ENCODE measurements around the gene MAP1LC3B2.

The MAP1LC3B2 gene

DNA sequence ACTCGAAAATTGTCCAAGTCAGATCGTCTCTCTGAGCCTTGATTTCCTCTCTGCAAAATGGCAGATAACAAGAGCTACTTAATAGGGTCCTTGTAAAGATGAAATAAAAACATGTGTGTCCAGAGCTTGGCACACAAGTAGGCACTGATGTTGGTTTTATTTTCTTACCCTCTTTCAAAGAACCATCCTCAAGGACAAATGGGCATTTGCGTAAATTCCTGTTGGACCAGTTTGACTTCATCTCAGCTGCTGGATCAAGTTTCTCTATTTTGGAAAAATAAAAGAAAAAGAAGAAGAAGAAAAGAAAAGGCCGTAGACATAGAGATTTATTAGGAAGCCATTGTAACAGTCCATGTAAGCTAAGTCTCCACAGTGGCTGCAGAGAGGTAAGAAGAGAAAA, 47.2 kb downstream of the MAP1LC3B2 start:
- Mint-ChIP-seq H3K9me3 (no peaks in the 10 kb centered on the region), H3K4me1 (peaks cover 14% of the 10 kb centered on the region), H3K36me3 (no peaks in the 10 kb centered on the region), H3K27ac (no peak overlapping the region), H3K27me3 (peaks cover 23% of the 10 kb centered on the region), H3K4me3 (no peak overlapping the region)
- ATAC-seq, result no peak

DNA sequence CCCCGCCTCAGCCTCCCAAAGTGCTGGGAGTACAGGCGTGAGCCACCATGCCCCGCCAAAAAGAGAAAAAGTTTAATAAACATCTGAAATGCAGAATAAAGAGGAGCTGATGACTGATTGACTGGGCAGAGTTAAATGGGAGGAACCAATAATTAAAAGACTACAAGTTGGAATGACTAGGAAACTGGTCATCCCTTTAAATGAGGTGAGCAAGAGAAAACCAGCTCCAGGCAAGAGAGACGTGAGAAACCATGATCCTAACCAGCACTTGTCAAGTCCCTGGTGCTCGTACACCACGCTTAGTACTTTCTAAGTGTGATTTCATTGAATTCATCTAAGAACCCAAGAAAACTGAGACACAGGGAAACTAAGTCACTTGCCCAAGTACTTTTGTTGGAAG, 47.9 kb downstream of the MAP1LC3B2 start:
- no peak overlapping the region for H3K4me3 Mint-ChIP-seq
- peaks cover 23% of the 10 kb centered on the region for H3K27me3 Mint-ChIP-seq
- no peaks in the 10 kb centered on the region for H3K9me3 Mint-ChIP-seq
- H3K4me1 Mint-ChIP-seq, result peaks cover 14% of the 10 kb centered on the region
- no peaks in the 10 kb centered on the region for H3K36me3 Mint-ChIP-seq
- no peak overlapping the region for H3K27ac Mint-ChIP-seq
- no peak for ATAC-seq

DNA sequence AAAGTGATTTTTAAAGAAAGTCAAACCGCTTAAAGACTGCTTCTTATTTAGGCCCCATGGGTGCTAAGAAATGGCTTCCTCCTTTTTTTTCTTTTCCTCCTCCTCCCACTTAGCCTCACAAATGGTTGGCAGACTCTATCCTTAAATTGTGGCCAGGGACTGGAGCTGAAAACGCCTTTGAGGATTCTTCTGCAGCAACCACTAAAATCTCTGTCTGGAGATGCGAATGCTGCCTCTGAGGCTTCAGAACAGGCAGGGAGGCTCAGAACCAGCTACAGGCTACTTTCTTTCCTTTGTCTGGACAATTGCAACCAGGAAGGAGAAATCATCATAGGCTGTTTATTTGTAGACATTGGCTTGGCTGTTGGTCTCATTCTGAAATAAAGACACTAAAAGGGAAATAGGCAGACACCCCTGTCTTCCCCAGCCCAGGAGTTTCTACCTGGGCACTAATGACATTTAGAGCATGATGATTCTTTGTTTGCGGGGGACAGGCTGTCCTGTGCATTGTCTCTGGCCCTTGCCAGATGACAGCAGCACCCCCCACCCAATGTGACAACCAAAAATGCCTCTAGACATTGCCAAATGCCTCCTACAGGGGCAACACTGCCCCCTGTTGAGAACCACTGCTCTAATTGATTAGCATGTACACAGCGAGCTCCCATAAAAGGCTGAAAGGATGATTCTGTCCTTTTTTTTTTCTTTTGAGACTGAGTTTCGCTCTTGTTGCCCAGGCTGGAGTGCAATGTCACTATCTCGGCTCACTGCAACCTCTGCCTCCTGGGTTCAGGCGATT, 50.3 kb downstream of the MAP1LC3B2 start:
- Mint-ChIP-seq H3K4me1 (peaks cover 14% of the 10 kb centered on the region), H3K9me3 (no peaks in the 10 kb centered on the region), H3K27ac (no peak overlapping the region), H3K36me3 (no peaks in the 10 kb centered on the region), H3K27me3 (peaks cover 20% of the 10 kb centered on the region), H3K4me3 (no peak overlapping the region)
- no peak for ATAC-seq

DNA sequence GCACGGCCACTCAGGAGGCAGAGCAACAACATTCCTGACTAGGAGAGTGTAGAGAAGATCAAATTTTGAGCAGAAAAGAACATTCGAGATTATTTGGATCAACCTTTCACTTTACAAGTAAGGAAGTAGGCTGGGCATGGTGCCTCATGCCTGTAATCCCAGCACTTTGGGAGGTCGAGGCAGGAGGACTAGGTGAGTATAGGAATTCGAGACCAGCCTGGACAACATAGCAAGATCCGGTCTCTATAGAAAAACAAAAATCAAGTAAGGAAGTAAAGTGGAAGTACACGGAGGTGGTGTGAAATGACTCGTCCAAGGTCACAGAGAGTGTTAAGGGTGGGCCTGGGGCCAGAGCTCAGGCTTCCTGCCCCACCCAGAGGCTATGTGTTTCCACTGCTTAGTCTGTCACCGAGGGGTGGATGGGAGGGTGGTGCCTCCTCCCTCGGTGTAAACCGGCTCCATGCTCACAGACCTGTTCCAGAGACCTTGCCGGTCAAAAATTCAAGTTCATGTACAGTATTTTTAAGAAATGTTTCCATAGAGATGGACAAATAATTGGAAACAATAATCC, 51.9 kb downstream of the MAP1LC3B2 start:
- ATAC-seq, result peak; percentile 39
- peaks cover 6% of the 10 kb centered on the region for H3K4me1 Mint-ChIP-seq
- H3K9me3 Mint-ChIP-seq, result no peaks in the 10 kb centered on the region

DNA sequence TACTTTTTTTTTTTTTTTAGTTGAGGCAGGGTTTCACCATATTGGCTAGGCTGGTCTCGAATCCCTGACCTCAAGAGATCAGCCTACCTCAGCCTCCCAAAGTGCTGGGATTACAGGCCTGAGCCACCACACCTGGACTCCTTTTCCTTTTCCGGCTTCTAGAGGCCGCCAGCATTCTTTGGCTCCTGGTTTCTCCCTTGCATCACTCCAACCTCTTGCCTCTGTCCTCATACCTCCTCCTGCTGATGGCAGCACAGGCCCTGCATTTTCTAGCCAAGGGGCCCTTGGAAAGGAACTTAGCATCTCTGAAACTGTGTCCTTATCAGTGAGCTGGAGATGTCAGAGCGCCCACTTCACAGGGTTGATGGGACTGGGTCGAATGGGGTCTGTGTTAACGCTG, 53.3 kb downstream of the MAP1LC3B2 start:
- ATAC-seq, result no peak
- no peak overlapping the region for H3K4me3 Mint-ChIP-seq
- H3K27ac Mint-ChIP-seq, result no peak overlapping the region
- peaks cover 6% of the 10 kb centered on the region for H3K4me1 Mint-ChIP-seq
- H3K27me3 Mint-ChIP-seq, result no peaks in the 10 kb centered on the region
- H3K36me3 Mint-ChIP-seq, result no peaks in the 10 kb centered on the region
- H3K9me3 Mint-ChIP-seq, result no peaks in the 10 kb centered on the region

More for the DNA sequence above, 51.9 kb downstream of the MAP1LC3B2 start:
- Mint-ChIP-seq H3K4me3 (no peak overlapping the region), H3K27me3 (peaks cover 5% of the 10 kb centered on the region), H3K27ac (no peak overlapping the region), H3K36me3 (no peaks in the 10 kb centered on the region)

DNA sequence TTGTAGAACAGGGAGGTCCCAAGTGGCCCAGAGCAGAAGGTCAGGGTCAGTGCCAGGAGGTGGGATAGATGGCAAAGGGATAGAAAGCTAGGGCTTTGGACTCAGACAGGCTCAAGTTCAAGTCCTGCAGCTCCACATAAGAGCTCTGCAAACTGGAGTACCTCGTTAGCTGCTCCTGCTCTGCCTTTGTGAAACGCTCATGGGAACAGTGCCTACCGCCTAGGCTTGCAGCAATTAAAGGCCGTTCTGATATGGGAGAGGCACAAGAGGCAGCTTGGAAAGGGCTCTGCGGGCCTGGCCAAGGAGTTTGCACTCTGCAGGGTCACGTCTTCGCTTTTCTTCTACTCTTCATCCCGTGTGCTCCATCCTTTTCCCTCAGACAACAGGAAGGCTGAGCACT, 54.1 kb downstream of the MAP1LC3B2 start:
- H3K36me3 Mint-ChIP-seq, result no peaks in the 10 kb centered on the region
- peaks cover 6% of the 10 kb centered on the region for H3K4me1 Mint-ChIP-seq
- no peak overlapping the region for H3K27ac Mint-ChIP-seq
- no peak overlapping the region for H3K4me3 Mint-ChIP-seq
- H3K27me3 Mint-ChIP-seq, result no peaks in the 10 kb centered on the region
- ATAC-seq, result no peak
- no peaks in the 10 kb centered on the region for H3K9me3 Mint-ChIP-seq

DNA sequence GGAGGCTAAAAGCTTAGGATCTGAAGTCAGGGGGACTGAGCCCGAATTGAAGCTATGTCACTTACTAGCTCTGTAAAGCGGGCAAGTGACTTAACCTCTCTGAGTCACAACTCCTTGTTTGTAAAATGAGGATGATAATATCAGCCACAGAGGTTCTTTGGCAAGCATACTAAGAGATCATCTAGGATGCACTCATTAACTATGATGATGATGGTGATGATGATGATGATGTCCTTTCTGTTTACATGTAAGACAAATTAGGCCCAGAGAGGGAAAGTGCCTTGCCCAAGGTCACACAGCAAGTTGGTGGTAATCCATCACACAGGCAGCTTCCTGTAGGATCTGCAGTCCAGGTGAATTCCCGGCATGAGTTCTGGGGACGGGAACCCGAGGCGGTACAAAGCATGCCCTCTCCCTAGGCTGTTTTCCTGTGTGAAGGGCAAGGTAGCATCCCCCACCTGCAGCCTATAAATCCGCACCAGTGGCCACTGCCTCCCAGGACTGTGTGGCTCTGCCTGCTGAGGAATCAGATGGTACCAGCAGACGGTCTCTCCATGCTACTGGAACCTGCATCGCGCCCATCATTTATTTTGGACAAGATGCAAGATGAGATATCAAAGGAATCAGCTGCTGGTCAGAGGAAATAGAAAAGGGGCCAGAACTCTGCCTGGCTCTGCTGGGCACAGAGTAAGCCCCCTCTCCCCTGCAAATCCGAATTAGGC, 55.2 kb downstream of the MAP1LC3B2 start:
- Mint-ChIP-seq H3K4me3 (no peak overlapping the region), H3K27ac (no peak overlapping the region), H3K4me1 (peaks cover 6% of the 10 kb centered on the region), H3K36me3 (no peaks in the 10 kb centered on the region), H3K27me3 (no peaks in the 10 kb centered on the region), H3K9me3 (no peaks in the 10 kb centered on the region)
- ATAC-seq, result no peak

DNA sequence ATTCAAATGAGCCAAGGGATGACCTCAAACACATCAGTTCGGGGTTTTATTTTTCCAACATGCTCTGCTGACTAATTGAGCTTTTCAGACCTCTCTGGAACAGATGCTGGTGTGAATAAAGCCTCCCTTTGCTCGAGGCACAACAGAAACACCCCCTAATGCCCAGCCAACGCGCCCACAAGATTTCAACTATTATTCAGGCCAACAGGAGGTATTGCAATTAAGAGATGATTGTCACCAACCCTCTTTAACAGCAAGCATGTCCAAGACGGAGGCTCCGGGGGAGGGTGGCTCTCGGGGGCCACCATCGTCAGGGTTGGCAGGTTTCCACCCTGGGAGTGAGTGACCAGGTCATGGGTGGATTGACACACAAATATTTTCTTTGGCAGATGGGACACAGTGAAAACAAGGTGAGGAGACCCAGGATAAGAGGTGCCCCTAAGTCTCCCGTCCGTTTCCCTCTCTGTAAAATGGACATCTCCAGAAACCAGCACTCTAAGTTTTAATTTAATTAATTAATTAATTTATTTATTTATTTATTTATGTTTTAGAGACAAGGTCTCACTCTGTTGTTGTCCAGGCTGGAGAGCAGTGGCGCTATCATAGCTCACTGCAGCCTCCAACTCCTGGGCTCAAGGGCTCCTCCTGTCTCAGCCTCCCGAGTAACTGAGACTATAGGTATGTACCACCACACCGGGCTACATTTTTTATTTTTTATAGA, 56.1 kb downstream of the MAP1LC3B2 start:
- Mint-ChIP-seq H3K4me1 (peaks cover 6% of the 10 kb centered on the region), H3K9me3 (no peaks in the 10 kb centered on the region), H3K4me3 (no peak overlapping the region), H3K27ac (no peak overlapping the region), H3K36me3 (no peaks in the 10 kb centered on the region), H3K27me3 (peaks cover 9% of the 10 kb centered on the region)
- no peak for ATAC-seq

DNA sequence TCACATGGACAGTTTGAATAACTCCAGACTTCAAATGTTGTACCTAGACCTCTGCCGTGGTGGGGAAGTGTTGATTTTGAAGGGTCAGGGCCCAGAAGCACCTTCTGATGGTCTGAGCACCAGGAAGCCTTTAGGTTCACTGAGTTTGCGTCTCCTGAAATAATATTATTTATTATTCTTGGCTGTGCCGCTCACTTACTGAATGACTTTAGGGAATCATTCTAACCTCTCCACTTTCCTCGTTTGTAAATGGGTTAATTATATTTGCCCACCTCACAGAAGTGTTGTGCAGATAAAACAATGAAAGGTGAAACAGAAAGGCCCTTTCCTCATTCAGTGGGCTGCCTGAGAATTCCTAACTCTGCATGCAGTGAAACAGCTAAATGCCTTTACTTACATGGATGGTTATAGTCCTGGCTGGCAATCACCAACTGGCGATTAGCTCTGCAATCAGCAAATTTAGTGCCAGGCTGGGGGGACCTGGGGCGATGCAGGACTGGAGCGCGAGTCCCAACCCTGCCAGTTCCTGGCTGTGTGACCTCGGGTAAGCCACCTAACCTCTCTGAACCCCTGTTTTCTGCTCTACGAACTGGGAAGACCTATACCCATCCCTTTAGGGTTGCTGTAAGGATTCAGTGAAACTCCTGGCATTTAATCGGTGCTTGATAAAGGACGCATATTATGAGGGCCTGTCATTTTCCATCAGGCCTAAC, 57.5 kb downstream of the MAP1LC3B2 start:
- ATAC-seq, result no peak
- H3K9me3 Mint-ChIP-seq, result no peaks in the 10 kb centered on the region
- no peaks in the 10 kb centered on the region for H3K36me3 Mint-ChIP-seq
- peaks cover 14% of the 10 kb centered on the region for H3K27me3 Mint-ChIP-seq
- H3K4me1 Mint-ChIP-seq, result no peaks in the 10 kb centered on the region
- no peak overlapping the region for H3K4me3 Mint-ChIP-seq
- no peak overlapping the region for H3K27ac Mint-ChIP-seq

DNA sequence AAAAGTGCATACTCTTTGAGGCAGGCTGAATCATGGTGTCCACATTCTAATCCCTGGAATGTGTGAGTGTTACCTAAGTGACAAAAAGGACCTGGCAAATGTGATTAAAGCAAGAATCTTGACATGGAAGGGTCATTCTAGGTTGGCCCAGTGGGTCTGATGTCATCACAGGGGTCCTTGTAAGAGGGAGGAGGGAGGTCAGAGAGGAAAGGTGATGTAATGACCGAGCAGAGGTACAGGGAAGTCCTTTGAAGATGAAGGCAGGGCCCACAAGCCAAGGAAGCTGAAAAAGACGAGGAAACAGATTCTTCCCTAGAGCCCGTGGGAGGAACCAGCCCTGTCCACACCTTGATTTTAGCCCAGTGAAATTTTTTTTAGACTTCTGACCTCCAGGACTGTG, 60.1 kb downstream of the MAP1LC3B2 start:
- ATAC-seq, result no peak

DNA sequence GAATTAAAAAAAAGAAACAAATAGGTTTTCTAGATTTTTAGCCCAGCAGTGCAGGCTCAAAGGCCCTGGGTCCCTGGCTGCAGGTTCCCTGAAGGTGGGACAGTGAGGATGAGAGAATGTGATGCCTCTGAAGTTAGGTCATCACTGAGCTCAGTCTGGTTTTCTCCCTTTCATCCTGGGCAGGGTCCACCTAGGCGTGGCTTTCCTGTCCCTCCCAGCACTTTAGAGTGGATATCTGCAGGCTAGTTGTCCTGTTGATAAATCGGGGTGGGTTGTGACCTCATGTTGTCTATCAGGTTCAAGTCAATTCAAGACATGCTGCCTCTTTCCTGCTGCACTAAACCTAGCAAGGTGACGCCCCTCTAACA, 60.9 kb downstream of the MAP1LC3B2 start:
- no peak for ATAC-seq
- H3K27ac Mint-ChIP-seq, result no peak overlapping the region
- peaks cover 13% of the 10 kb centered on the region for H3K9me3 Mint-ChIP-seq
- H3K27me3 Mint-ChIP-seq, result peaks cover 14% of the 10 kb centered on the region
- H3K4me3 Mint-ChIP-seq, result no peak overlapping the region
- H3K4me1 Mint-ChIP-seq, result no peaks in the 10 kb centered on the region
- H3K36me3 Mint-ChIP-seq, result no peaks in the 10 kb centered on the region

More for the DNA sequence above, 60.1 kb downstream of the MAP1LC3B2 start:
- H3K27me3 Mint-ChIP-seq, result peaks cover 14% of the 10 kb centered on the region
- H3K4me3 Mint-ChIP-seq, result no peak overlapping the region
- no peaks in the 10 kb centered on the region for H3K36me3 Mint-ChIP-seq
- peaks cover 13% of the 10 kb centered on the region for H3K9me3 Mint-ChIP-seq
- H3K27ac Mint-ChIP-seq, result no peak overlapping the region
- no peaks in the 10 kb centered on the region for H3K4me1 Mint-ChIP-seq

DNA sequence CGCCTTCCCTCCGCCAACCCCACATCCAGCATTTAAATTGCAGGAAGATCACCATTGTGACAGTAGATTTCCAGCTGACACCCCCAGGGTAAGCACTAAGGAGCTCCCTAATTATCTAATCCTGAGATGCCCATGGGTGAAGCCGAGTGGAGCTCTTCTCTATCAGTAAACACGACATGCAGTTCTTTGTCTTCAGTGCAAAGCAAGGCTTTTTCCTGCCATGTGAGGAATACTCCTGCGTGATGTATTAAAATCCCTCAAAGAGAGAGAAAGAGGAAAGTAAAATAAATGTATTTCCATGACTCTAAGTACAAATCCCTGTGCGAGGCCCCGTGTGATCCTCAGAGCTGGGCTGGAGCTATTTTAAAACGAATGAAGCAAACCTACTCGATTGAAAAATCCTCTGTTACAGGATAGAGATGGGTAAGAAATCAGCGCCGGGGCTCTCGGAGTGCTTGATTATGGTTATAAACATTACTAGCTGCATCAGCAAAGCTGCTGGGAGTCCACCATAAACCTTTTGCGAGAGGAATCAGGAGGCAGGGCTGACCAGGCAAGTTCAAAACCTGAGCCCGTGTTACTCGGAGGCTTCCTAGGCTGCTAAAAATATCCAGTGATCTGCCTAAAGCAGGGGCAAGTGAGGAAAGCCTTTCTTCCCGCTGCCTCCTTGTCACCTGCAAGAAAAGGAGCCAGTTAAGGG, 61.5 kb downstream of the MAP1LC3B2 start:
- ATAC-seq, result no peak
- Mint-ChIP-seq H3K4me1 (no peaks in the 10 kb centered on the region), H3K4me3 (no peak overlapping the region), H3K27ac (no peak overlapping the region), H3K27me3 (peaks cover 14% of the 10 kb centered on the region), H3K36me3 (no peaks in the 10 kb centered on the region), H3K9me3 (peaks cover 13% of the 10 kb centered on the region)

DNA sequence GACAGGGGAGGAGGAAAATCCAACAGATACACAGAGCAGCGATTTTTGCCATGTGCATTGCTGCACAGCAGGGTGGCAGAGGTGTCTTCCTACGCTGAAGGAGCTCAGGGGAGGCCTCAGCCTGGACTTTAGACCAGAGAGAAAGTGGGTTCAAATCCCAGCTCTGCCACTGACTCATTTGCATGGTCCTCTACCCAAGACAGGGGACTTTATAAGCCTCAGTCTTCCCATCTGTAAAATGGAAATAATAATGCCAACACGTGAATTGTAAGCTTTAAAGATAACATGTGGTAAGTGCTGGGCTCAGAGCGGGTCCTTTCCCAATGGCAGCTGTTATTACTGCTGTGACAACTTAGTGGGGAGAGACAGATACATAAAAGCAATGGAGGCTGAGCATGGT, 62.0 kb downstream of the MAP1LC3B2 start:
- Mint-ChIP-seq H3K27ac (no peak overlapping the region), H3K9me3 (peaks cover 13% of the 10 kb centered on the region), H3K36me3 (no peaks in the 10 kb centered on the region), H3K27me3 (peaks cover 14% of the 10 kb centered on the region), H3K4me3 (no peak overlapping the region), H3K4me1 (no peaks in the 10 kb centered on the region)
- ATAC-seq, result no peak

DNA sequence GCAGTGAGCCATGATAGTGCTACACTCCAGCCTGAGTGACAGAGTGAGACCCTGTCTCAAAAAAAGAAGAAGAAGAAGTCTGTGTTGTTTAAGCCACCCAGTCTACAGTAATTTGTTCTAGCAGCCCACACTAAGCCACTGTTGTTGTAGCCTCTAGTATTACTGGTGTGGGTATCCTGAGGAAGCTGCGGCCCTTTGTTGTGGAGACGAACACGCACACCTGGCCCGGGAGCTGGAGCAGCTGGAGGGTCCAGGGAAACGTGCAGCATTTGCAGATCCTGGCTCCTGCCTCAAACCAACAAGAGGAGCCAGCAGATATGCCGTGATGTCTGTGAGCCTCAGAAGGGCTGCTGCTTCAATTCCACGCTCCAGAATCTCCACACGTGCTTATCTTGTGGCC, 65.3 kb downstream of the MAP1LC3B2 start:
- Mint-ChIP-seq H3K36me3 (no peaks in the 10 kb centered on the region), H3K4me1 (no peaks in the 10 kb centered on the region), H3K27ac (no peak overlapping the region), H3K4me3 (no peak overlapping the region), H3K27me3 (peaks cover 23% of the 10 kb centered on the region), H3K9me3 (peaks cover 13% of the 10 kb centered on the region)
- no peak for ATAC-seq
